IMR-90 (cell line): ENCODE data around the gene FGFBP2. TPM values are rescaled to one million over a fixed set of nuclear protein-coding genes. Genes with fewer than 3 reads are reported as not detected.

Experiments
- ATAC-seq: fragments of 200-7000 bp; cut with Tn5 transposase; 2 replicates; pipeline ENCODE4 v1.9.1; 2020; ENCODE audit warnings: low read depth, mild to moderate bottlenecking, moderate library complexity
- BruUV-seq: library from RNA; stranded (reverse); fragments of 400-500 nt; replicated peaks from 2 replicates; lab custom pipeline; 2021; lab: Mats Ljungman, UMichigan
- CTCF ChIA-PET: fragments of 300-600 bp; formaldehyde crosslinking; extraction: SDS; loops from one replicate; lab custom pipeline; 2021; ENCODE audit warnings: antibody characterized with exemption; lab: Yijun Ruan, JAX
- POLR2A ChIA-PET: fragments of 300-600 bp; sonication (Branson Sonifier 250); formaldehyde crosslinking; loops from one replicate; lab custom pipeline; 2022; ENCODE audit warnings: antibody characterized with exemption; ENCODE audit not compliant: unreplicated experiment; lab: Charles Lee
- DNase-seq: peaks from one replicate; pipeline ENCODE4 v3.0.0; 2013
- H2AFZ ChIP-seq: replicated peaks from 2 replicates; pipeline ENCODE3; 2013; ENCODE audit warnings: low read length, mild to moderate bottlenecking; ENCODE audit not compliant: poor library complexity
- H2AK5ac ChIP-seq: 2 replicates; pipeline ENCODE4 v1.6.1; 2013; ENCODE audit warnings: low read depth, low read length, inconsistent platforms
- H2AK9ac ChIP-seq: replicated peaks from 2 replicates; pipeline ENCODE3; 2013; ENCODE audit warnings: mild to moderate bottlenecking, low read depth, low read length, moderate library complexity; ENCODE audit not compliant: poor library complexity
- H2BK120ac ChIP-seq: 2 replicates; pipeline ENCODE4 v1.6.1; 2013; ENCODE audit warnings: low read depth, low read length, inconsistent platforms
- H2BK15ac ChIP-seq: 3 replicates; pipeline ENCODE4 v1.6.1; 2013; ENCODE audit warnings: low read depth, low read length, inconsistent platforms
- H2BK20ac ChIP-seq: 2 replicates; pipeline ENCODE4 v1.6.1; 2013; ENCODE audit warnings: low read depth, mild to moderate bottlenecking, inconsistent platforms, low read length, moderate library complexity
- H2BK5ac ChIP-seq: 2 replicates; pipeline ENCODE4 v1.6.1; 2013; ENCODE audit warnings: mild to moderate bottlenecking, low read depth, low read length, inconsistent platforms; ENCODE audit not compliant: poor library complexity, severe bottlenecking
- H3K14ac ChIP-seq: replicated peaks from 2 replicates; pipeline ENCODE4 v1.6.1; 2013; ENCODE audit warnings: low read depth, low read length, inconsistent platforms
- H3K18ac ChIP-seq: 2 replicates; pipeline ENCODE4 v1.6.1; 2013; ENCODE audit warnings: low read depth, low read length, control low read depth
- H3K23ac ChIP-seq: 2 replicates; pipeline ENCODE4 v1.6.1; 2013; ENCODE audit warnings: low read depth, low read length, inconsistent platforms
- H3K27ac ChIP-seq: 2 replicates; pipeline ENCODE4 v1.5.1; 2013; ENCODE audit warnings: mild to moderate bottlenecking, control low read depth, low read length; ENCODE audit not compliant: insufficient read depth
- H3K27me3 ChIP-seq: 2 replicates; pipeline ENCODE4 v1.6.1; 2013; ENCODE audit warnings: low read length; ENCODE audit not compliant: control insufficient read depth, insufficient read depth
- H3K36me3 ChIP-seq: 2 replicates; pipeline ENCODE4 v1.6.1; 2013; ENCODE audit warnings: low read length, mixed read lengths; ENCODE audit not compliant: control insufficient read depth, insufficient read depth
- H3K4ac ChIP-seq: 2 replicates; pipeline ENCODE4 v1.6.1; 2013; ENCODE audit warnings: low read depth, low read length, inconsistent platforms
- H3K4me1 ChIP-seq: 2 replicates; pipeline ENCODE4 v1.6.1; 2013; ENCODE audit warnings: low read length, mixed read lengths; ENCODE audit not compliant: control insufficient read depth, insufficient read depth
- H3K4me2 ChIP-seq: 2 replicates; pipeline ENCODE4 v1.6.1; 2013; ENCODE audit warnings: low read depth, mild to moderate bottlenecking, control low read depth, low read length, moderate library complexity
- H3K4me3 ChIP-seq: 2 replicates; pipeline ENCODE4 v1.5.1; 2013; ENCODE audit warnings: low read depth, mild to moderate bottlenecking, control low read depth, low read length, moderate library complexity; ENCODE audit not compliant: insufficient read depth
- H3K56ac ChIP-seq: 2 replicates; pipeline ENCODE4 v1.6.1; 2013; ENCODE audit warnings: low read length, inconsistent platforms; ENCODE audit not compliant: insufficient read depth; ENCODE audit errors: extremely low read depth
- H3K79me1 ChIP-seq, 2 experiments: 2 replicates each; pipeline ENCODE4 v1.6.1; 2013; ENCODE audit warnings: low read length in 2 of 2, inconsistent platforms in 1 of 2, low read depth in 1 of 2
- H3K9ac ChIP-seq: 2 replicates; pipeline ENCODE4 v1.6.1; 2013; ENCODE audit warnings: low read depth, low read length, control low read depth
- H3K9me1 ChIP-seq: 2 replicates; pipeline ENCODE4 v1.6.1; 2013; ENCODE audit warnings: low read length, inconsistent platforms; ENCODE audit not compliant: insufficient read depth
- H3K9me3 ChIP-seq: 2 replicates; pipeline ENCODE4 v1.6.1; 2013; ENCODE audit warnings: low read length; ENCODE audit not compliant: control insufficient read depth, insufficient read depth
- H4K20me1 ChIP-seq: 2 replicates; pipeline ENCODE4 v1.6.1; 2013; ENCODE audit warnings: low read length, inconsistent platforms; ENCODE audit not compliant: insufficient read depth
- H4K5ac ChIP-seq: 2 replicates; pipeline ENCODE4 v1.6.1; 2013; ENCODE audit warnings: mild to moderate bottlenecking, low read depth, low read length, control low read depth
- H4K8ac ChIP-seq, 2 experiments: 2 replicates each; pipeline ENCODE4 v1.6.1; 2013; ENCODE audit warnings: low read depth in 2 of 2, low read length in 2 of 2, control low read depth in 1 of 2, inconsistent platforms in 1 of 2
- H4K91ac ChIP-seq: 2 replicates; pipeline ENCODE4 v1.6.1; 2013; ENCODE audit warnings: low read depth, low read length, inconsistent platforms; ENCODE audit not compliant: insufficient read depth
- CHD1 ChIP-seq: IDR thresholded peaks from 2 replicates; pipeline ENCODE4 v1.6.1; 2012; ENCODE audit warnings: low read depth, low read length, improper control_type of control experiment
- CTCF ChIP-seq: conservative IDR thresholded peaks from 2 replicates; pipeline ENCODE4 v1.5.1; 2012; ENCODE audit warnings: mild to moderate bottlenecking, low read depth, low read length, improper control_type of control experiment
- RAD21 ChIP-seq: IDR thresholded peaks from 2 replicates; pipeline ENCODE4 v1.6.1; 2012; ENCODE audit warnings: low read length, improper control_type of control experiment
- SMC3 ChIP-seq: fragments of 150-350 bp; IDR thresholded peaks from 2 replicates; pipeline ENCODE4 v1.6.1; 2016; ENCODE audit warnings: low read depth, mild to moderate bottlenecking, antibody characterized with exemption, low read length, moderate library complexity
- WGBS, 2 experiments: methylation state at CpG; one replicate each; pipeline versions ENCODE4 v1.1.5 to v1.1.7; 2013; ENCODE audit warnings: missing lambda C conversion rate in 2 of 2; ENCODE audit not compliant: insufficient read length in 1 of 2; ENCODE audit errors: extremely low coverage in 2 of 2; 5-methylcytosine and 5-hydroxymethylcytosine counted together
- dilution Hi-C: fragments of 300-500 bp; cut with HindIII; formaldehyde crosslinking; loops from one replicate; pipeline ENCODE4 v1.14.3; 2018; ENCODE audit warnings: low sequenced_read_pairs; ENCODE audit not compliant: unreplicated experiment
- in situ Hi-C: fragments of 300-500 bp; cut with MboI; formaldehyde crosslinking; loops from 3 replicates; pipeline ENCODE4 v1.14.3; 2019; ENCODE audit warnings: low sequenced_read_pairs, inconsistent platforms, mixed read lengths
- intact Hi-C: fragments of 100-400 bp; cut with micrococcal nuclease; formaldehyde crosslinking; loops from 2 replicates; pipeline ENCODE4 v1.10.0; 2022
- polyA plus RNA-seq, 3 experiments: library from polyadenylated mRNA; depleted of rRNA; stranded (reverse); fragments of >200 nt; gene quantifications; 2 replicates each; pipeline ENCODE4 v1.2.3, GENCODE V29; 2012; ENCODE audit warnings: low replicate concordance in 1 of 3
- total RNA-seq: library from RNA; depleted of rRNA; stranded (reverse); fragments of >200 nt; gene quantifications from 2 replicates; pipeline ENCODE4 v1.2.3, GENCODE V29; 2012
- TF ChIP-seq, protein P1 (sequence below): fragments of 150-350 bp; IDR thresholded peaks from 2 replicates; pipeline ENCODE4 v1.6.1; 2017; ENCODE audit warnings: mild to moderate bottlenecking, antibody characterized with exemption, low read length, low read depth

FGFBP2 gene
- total and polyA plus RNA-seq, 2 of the 4 experiments (the other 2 are of a cell fraction), result not detected

- no peak overlapping the region for H3K9ac ChIP-seq
- DNase-seq, result peak; percentile 45
- ATAC-seq, result peak; percentile 91
- H2AK9ac ChIP-seq, result no peak overlapping the region
- H3K4me3 ChIP-seq, result no peak overlapping the region
- intact Hi-C loops (loop anchor here (1.0 kb wide), 3 partner anchors 74 to 477 kb away; no protein-coding TSS in a partner anchor), dilution Hi-C loops (no loop called here), in situ Hi-C loops (loop anchor here (5.0 kb wide), 2 partner anchors 69 to 149 kb away; no protein-coding TSS in a partner anchor)
- no peak overlapping the region for H3K56ac ChIP-seq
- H3K4ac ChIP-seq, result no peak overlapping the region
- no peak overlapping the region for H2AK5ac ChIP-seq
- H2BK5ac ChIP-seq, result no peak overlapping the region
- H3K18ac ChIP-seq, result no peak overlapping the region
- H3K14ac ChIP-seq, result no peak overlapping the region
- TF ChIP-seq, protein P1, sequence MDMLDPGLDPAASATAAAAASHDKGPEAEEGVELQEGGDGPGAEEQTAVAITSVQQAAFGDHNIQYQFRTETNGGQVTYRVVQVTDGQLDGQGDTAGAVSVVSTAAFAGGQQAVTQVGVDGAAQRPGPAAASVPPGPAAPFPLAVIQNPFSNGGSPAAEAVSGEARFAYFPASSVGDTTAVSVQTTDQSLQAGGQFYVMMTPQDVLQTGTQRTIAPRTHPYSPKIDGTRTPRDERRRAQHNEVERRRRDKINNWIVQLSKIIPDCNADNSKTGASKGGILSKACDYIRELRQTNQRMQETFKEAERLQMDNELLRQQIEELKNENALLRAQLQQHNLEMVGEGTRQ, result 0 out of 2 replicates have a peak, but pooled peaks have one; percentile 5
- TF ChIP-seq SMC3 (peak; percentile 100), CHD1 (no peak), CTCF (peak; percentile 96), RAD21 (peak; percentile 98)
- ChIA-PET POLR2A (interaction anchor here (0.6 kb wide), 1 partner anchor 908 kb away, joined by 12 read pairs; no protein-coding TSS in a partner anchor), CTCF (interaction anchor here (0.6 to 2.2 kb wide), 12 partner anchors 18 to 478 kb away, joined by 3 to 67 read pairs (median 4); no protein-coding TSS in a partner anchor)
- no peak overlapping the region for H4K5ac ChIP-seq
- no TSS peak for BruUV-seq
- H2BK20ac ChIP-seq, result no peak overlapping the region
- H3K23ac ChIP-seq, result no peak overlapping the region
- no peak overlapping the region for H4K91ac ChIP-seq
- H4K8ac ChIP-seq, result no peak overlapping the region
- no peaks in the 10 kb centered on the region for H3K4me1 ChIP-seq
- H3K27ac ChIP-seq, result no peak overlapping the region
- H2BK15ac ChIP-seq, result no peak overlapping the region
- H3K36me3 ChIP-seq, result no peaks in the 10 kb centered on the region
- H3K4me2 ChIP-seq, result no peak overlapping the region
- H2BK120ac ChIP-seq, result no peak overlapping the region
- WGBS, 2 experiments, result 64% methylated on average over 4 of the region's 9 CpGs; no CpG with 5 or more reads in 1 of the 2 experiments
- H3K27me3 ChIP-seq, result peaks cover 14% of the 10 kb centered on the region
- H4K20me1 ChIP-seq, result no peaks in the 10 kb centered on the region
- no peaks in the 10 kb centered on the region for H3K79me1 ChIP-seq
- no peaks in the 10 kb centered on the region for H3K9me3 ChIP-seq
- H2AFZ ChIP-seq, result no peak overlapping the region
- no peaks in the 10 kb centered on the region for H3K9me1 ChIP-seq
These were observed 6.7 kb downstream of the FGFBP2 start for GRCh38 chr4:15956179-15956850.
